Measurements from ENCODE around the gene FBXO7.

FBXO7 gene

DNA sequence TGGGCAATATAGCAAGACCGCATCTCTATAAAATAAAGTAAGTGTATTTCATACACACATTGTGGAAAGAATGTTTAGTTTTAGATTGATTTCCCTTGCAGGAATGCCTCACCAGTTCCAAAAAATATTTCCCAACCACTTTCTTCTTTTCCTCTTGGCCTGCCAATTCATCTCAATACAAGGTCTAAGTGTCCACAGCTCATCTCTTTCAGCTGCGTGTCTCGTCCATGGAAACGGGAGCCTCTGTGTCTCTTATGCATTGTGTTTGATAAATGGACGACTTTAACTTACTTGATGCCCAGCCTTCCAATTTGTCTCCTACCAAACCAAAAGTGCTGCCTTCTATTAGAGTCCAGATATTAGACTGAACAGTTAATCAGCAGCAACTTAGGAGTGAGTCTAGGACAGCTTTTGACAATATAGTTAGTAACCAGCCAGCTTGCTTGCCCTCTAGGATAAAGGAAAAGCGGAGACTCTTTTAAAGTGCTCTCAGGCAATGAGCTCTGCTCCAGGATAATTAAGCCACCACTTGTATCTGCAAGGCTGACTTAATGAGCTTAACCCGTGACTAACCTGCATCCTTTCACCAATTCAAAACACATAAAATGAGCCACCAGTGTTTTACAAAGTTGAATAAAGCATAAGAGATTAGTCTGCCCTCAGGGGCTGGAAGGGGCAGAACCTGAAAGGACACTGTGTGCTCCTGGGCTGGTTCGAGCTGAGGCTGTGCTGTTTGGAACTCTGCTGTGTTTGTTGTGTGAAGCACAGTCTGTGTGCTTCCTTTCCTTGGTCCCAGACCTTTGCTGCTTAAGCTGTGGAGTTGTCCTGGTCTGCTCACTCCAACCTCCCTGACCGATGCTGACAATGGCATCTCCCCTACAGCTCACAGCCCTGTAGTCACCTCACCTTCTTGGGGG is 27.5 kb downstream of the FBXO7 start:
- Histone ChIP-seq H3K4me1 (ENCODE audit: low read length) (no peaks in the 10 kb centered on the region), H3F3A (ENCODE audit: insufficient read depth, low read length) (no peaks in the 10 kb centered on the region), H3K9me3 (replicated peaks; ENCODE audit: insufficient read depth, low read length) (no peaks in the 10 kb centered on the region), H3K27me3 (replicated peaks; ENCODE audit: insufficient read depth, low read length) (no peaks in the 10 kb centered on the region), H3K4me2 (ENCODE audit: low read depth, low read length) (no peak overlapping the region), H2AFZ (ENCODE audit: low read length) (no peak overlapping the region), H3K4me3 (ENCODE audit: low read length) (no peak overlapping the region), H3K36me3 (replicated peaks; ENCODE audit: insufficient read depth, low read length) (peaks cover 6% of the 10 kb centered on the region; the same call in 1 of the 2 replicates), H3K79me2 (ENCODE audit: low read length) (no peaks in the 10 kb centered on the region), H3K9ac (ENCODE audit: low read length) (no peak overlapping the region), H3K9me2 (replicated peaks; ENCODE audit: insufficient read depth, low read length) (no peaks in the 10 kb centered on the region), H3K27ac (ENCODE audit: low read length) (no peak overlapping the region), H4K20me1 (ENCODE audit: insufficient read depth, low read length) (no peaks in the 10 kb centered on the region)
- no peak for DNase-seq
- TF ChIP-seq EZH2phosphoT487 (IDR thresholded peaks at IDR 0.05; ENCODE audit: low read length) (no peak), EZH2 (optimal IDR thresholded peaks at IDR 0.05; ENCODE audit: low read depth, low read length) (no peak)
- TF ChIP-seq, protein P1, sequence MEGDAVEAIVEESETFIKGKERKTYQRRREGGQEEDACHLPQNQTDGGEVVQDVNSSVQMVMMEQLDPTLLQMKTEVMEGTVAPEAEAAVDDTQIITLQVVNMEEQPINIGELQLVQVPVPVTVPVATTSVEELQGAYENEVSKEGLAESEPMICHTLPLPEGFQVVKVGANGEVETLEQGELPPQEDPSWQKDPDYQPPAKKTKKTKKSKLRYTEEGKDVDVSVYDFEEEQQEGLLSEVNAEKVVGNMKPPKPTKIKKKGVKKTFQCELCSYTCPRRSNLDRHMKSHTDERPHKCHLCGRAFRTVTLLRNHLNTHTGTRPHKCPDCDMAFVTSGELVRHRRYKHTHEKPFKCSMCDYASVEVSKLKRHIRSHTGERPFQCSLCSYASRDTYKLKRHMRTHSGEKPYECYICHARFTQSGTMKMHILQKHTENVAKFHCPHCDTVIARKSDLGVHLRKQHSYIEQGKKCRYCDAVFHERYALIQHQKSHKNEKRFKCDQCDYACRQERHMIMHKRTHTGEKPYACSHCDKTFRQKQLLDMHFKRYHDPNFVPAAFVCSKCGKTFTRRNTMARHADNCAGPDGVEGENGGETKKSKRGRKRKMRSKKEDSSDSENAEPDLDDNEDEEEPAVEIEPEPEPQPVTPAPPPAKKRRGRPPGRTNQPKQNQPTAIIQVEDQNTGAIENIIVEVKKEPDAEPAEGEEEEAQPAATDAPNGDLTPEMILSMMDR (IDR thresholded peaks at IDR 0.05; ENCODE audit: low read length): no peak

DNA sequence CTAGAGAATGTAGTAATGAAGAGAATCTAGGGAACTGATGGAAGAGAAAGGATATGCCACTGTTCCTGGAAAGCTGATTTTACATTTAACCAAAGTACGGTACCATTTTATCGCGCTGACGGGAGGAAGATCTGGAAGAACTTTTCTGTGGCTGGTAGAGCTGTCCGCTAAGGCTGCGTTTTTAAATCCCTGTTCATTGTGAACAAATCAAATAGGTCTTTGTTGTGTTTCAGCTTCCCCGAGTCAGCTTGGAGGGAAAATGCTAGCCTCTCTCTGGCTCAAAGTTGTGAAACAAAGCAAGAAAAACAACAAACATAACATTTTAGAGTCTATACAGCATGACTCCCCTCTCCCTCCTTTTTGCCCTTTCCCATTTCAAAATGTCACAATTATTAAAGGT is 34.4 kb downstream of the FBXO7 start:
- no peaks in the 10 kb centered on the region for H3K9me3 ChIP-seq (replicated peaks; ENCODE audit: insufficient read depth, low read length)
- H2AFZ ChIP-seq (ENCODE audit: low read length): no peak overlapping the region
- no peaks in the 10 kb centered on the region for H4K20me1 ChIP-seq (ENCODE audit: insufficient read depth, low read length)
- no peak overlapping the region for H3K9ac ChIP-seq (ENCODE audit: low read length)
- H3K27me3 ChIP-seq (replicated peaks; ENCODE audit: insufficient read depth, low read length): no peaks in the 10 kb centered on the region
- no peaks in the 10 kb centered on the region for H3F3A ChIP-seq (ENCODE audit: insufficient read depth, low read length)
- H3K9me2 ChIP-seq (replicated peaks; ENCODE audit: insufficient read depth, low read length): no peaks in the 10 kb centered on the region
- no peaks in the 10 kb centered on the region for H3K79me2 ChIP-seq (ENCODE audit: low read length)
- no peak for DNase-seq
- peaks cover 12% of the 10 kb centered on the region for H3K4me1 ChIP-seq (ENCODE audit: low read length)
- H3K4me2 ChIP-seq (ENCODE audit: low read depth, low read length): no peak overlapping the region
- TF ChIP-seq EZH2phosphoT487 (IDR thresholded peaks at IDR 0.05; ENCODE audit: low read length) (no peak), EZH2 (optimal IDR thresholded peaks at IDR 0.05; ENCODE audit: low read depth, low read length) (no peak)
- TF ChIP-seq, protein P1 (IDR thresholded peaks at IDR 0.05; ENCODE audit: low read length): no peak
- no peaks in the 10 kb centered on the region for H3K36me3 ChIP-seq (replicated peaks; ENCODE audit: insufficient read depth, low read length)
- H3K27ac ChIP-seq (ENCODE audit: low read length): no peak overlapping the region
- H3K4me3 ChIP-seq (ENCODE audit: low read length): no peak overlapping the region

- Histone ChIP-seq H3K27ac (ENCODE audit: low read length) (no peak overlapping the region), H3K9me3 (replicated peaks; ENCODE audit: insufficient read depth, low read length) (no peaks in the 10 kb centered on the region), H3K9me2 (replicated peaks; ENCODE audit: insufficient read depth, low read length) (no peaks in the 10 kb centered on the region), H4K20me1 (ENCODE audit: insufficient read depth, low read length) (no peaks in the 10 kb centered on the region), H3K4me2 (ENCODE audit: low read depth, low read length) (no peak overlapping the region), H2AFZ (ENCODE audit: low read length) (no peak overlapping the region), H3F3A (ENCODE audit: insufficient read depth, low read length) (no peaks in the 10 kb centered on the region), H3K27me3 (replicated peaks; ENCODE audit: insufficient read depth, low read length) (no peaks in the 10 kb centered on the region), H3K4me3 (ENCODE audit: low read length) (no peak overlapping the region), H3K79me2 (ENCODE audit: low read length) (no peaks in the 10 kb centered on the region), H3K36me3 (replicated peaks; ENCODE audit: insufficient read depth, low read length) (no peaks in the 10 kb centered on the region), H3K4me1 (ENCODE audit: low read length) (peaks cover 12% of the 10 kb centered on the region), H3K9ac (ENCODE audit: low read length) (no peak overlapping the region)
- no peak for DNase-seq
- TF ChIP-seq, protein P1 (IDR thresholded peaks at IDR 0.05; ENCODE audit: low read length): no peak
- TF ChIP-seq EZH2phosphoT487 (IDR thresholded peaks at IDR 0.05; ENCODE audit: low read length) (no peak), EZH2 (optimal IDR thresholded peaks at IDR 0.05; ENCODE audit: low read depth, low read length) (no peak)
Measured at GRCh38 chr22:32511274-32511673, 36.7 kb downstream of the FBXO7 start.

All from MM.1S (cell line).